IMR-90 (cell line): ENCODE measurements around the gene KIAA0513. TPM values are rescaled to one million over a fixed set of nuclear protein-coding genes. Genes with fewer than 3 reads are reported as not detected.

Source experiments
- ATAC-seq: fragments of 200-7000 bp; cut with Tn5 transposase; 2 replicates; pipeline ENCODE4 v1.9.1; 2020; ENCODE audit warnings: low read depth, mild to moderate bottlenecking, moderate library complexity
- BruUV-seq: library from RNA; stranded (reverse); fragments of 400-500 nt; replicated peaks from 2 replicates; lab custom pipeline; 2021; lab: Mats Ljungman, UMichigan
- CTCF ChIA-PET: fragments of 300-600 bp; formaldehyde crosslinking; extraction: SDS; loops from one replicate; lab custom pipeline; 2021; ENCODE audit warnings: antibody characterized with exemption; lab: Yijun Ruan, JAX
- POLR2A ChIA-PET: fragments of 300-600 bp; sonication (Branson Sonifier 250); formaldehyde crosslinking; loops from one replicate; lab custom pipeline; 2022; ENCODE audit warnings: antibody characterized with exemption; ENCODE audit not compliant: unreplicated experiment; lab: Charles Lee
- DNase-seq: peaks from one replicate; pipeline ENCODE4 v3.0.0; 2013
- H2AFZ ChIP-seq: replicated peaks from 2 replicates; pipeline ENCODE3; 2013; ENCODE audit warnings: low read length, mild to moderate bottlenecking; ENCODE audit not compliant: poor library complexity
- H2AK5ac ChIP-seq: 2 replicates; pipeline ENCODE4 v1.6.1; 2013; ENCODE audit warnings: low read depth, low read length, inconsistent platforms
- H2AK9ac ChIP-seq: replicated peaks from 2 replicates; pipeline ENCODE3; 2013; ENCODE audit warnings: mild to moderate bottlenecking, low read depth, low read length, moderate library complexity; ENCODE audit not compliant: poor library complexity
- H2BK120ac ChIP-seq: 2 replicates; pipeline ENCODE4 v1.6.1; 2013; ENCODE audit warnings: low read depth, low read length, inconsistent platforms
- H2BK15ac ChIP-seq: 3 replicates; pipeline ENCODE4 v1.6.1; 2013; ENCODE audit warnings: low read depth, low read length, inconsistent platforms
- H2BK20ac ChIP-seq: 2 replicates; pipeline ENCODE4 v1.6.1; 2013; ENCODE audit warnings: low read depth, mild to moderate bottlenecking, inconsistent platforms, low read length, moderate library complexity
- H2BK5ac ChIP-seq: 2 replicates; pipeline ENCODE4 v1.6.1; 2013; ENCODE audit warnings: mild to moderate bottlenecking, low read depth, low read length, inconsistent platforms; ENCODE audit not compliant: poor library complexity, severe bottlenecking
- H3K14ac ChIP-seq: replicated peaks from 2 replicates; pipeline ENCODE4 v1.6.1; 2013; ENCODE audit warnings: low read depth, low read length, inconsistent platforms
- H3K18ac ChIP-seq: 2 replicates; pipeline ENCODE4 v1.6.1; 2013; ENCODE audit warnings: low read depth, low read length, control low read depth
- H3K23ac ChIP-seq: 2 replicates; pipeline ENCODE4 v1.6.1; 2013; ENCODE audit warnings: low read depth, low read length, inconsistent platforms
- H3K27ac ChIP-seq: 2 replicates; pipeline ENCODE4 v1.5.1; 2013; ENCODE audit warnings: mild to moderate bottlenecking, control low read depth, low read length; ENCODE audit not compliant: insufficient read depth
- H3K27me3 ChIP-seq: 2 replicates; pipeline ENCODE4 v1.6.1; 2013; ENCODE audit warnings: low read length; ENCODE audit not compliant: control insufficient read depth, insufficient read depth
- H3K36me3 ChIP-seq: 2 replicates; pipeline ENCODE4 v1.6.1; 2013; ENCODE audit warnings: low read length, mixed read lengths; ENCODE audit not compliant: control insufficient read depth, insufficient read depth
- H3K4ac ChIP-seq: 2 replicates; pipeline ENCODE4 v1.6.1; 2013; ENCODE audit warnings: low read depth, low read length, inconsistent platforms
- H3K4me1 ChIP-seq: 2 replicates; pipeline ENCODE4 v1.6.1; 2013; ENCODE audit warnings: low read length, mixed read lengths; ENCODE audit not compliant: control insufficient read depth, insufficient read depth
- H3K4me2 ChIP-seq: 2 replicates; pipeline ENCODE4 v1.6.1; 2013; ENCODE audit warnings: low read depth, mild to moderate bottlenecking, control low read depth, low read length, moderate library complexity
- H3K4me3 ChIP-seq: 2 replicates; pipeline ENCODE4 v1.5.1; 2013; ENCODE audit warnings: low read depth, mild to moderate bottlenecking, control low read depth, low read length, moderate library complexity; ENCODE audit not compliant: insufficient read depth
- H3K56ac ChIP-seq: 2 replicates; pipeline ENCODE4 v1.6.1; 2013; ENCODE audit warnings: low read length, inconsistent platforms; ENCODE audit not compliant: insufficient read depth; ENCODE audit errors: extremely low read depth
- H3K79me1 ChIP-seq, 2 experiments: 2 replicates each; pipeline ENCODE4 v1.6.1; 2013; ENCODE audit warnings: low read length in 2 of 2, inconsistent platforms in 1 of 2, low read depth in 1 of 2
- H3K9ac ChIP-seq: 2 replicates; pipeline ENCODE4 v1.6.1; 2013; ENCODE audit warnings: low read depth, low read length, control low read depth
- H3K9me1 ChIP-seq: 2 replicates; pipeline ENCODE4 v1.6.1; 2013; ENCODE audit warnings: low read length, inconsistent platforms; ENCODE audit not compliant: insufficient read depth
- H3K9me3 ChIP-seq: 2 replicates; pipeline ENCODE4 v1.6.1; 2013; ENCODE audit warnings: low read length; ENCODE audit not compliant: control insufficient read depth, insufficient read depth
- H4K20me1 ChIP-seq: 2 replicates; pipeline ENCODE4 v1.6.1; 2013; ENCODE audit warnings: low read length, inconsistent platforms; ENCODE audit not compliant: insufficient read depth
- H4K5ac ChIP-seq: 2 replicates; pipeline ENCODE4 v1.6.1; 2013; ENCODE audit warnings: mild to moderate bottlenecking, low read depth, low read length, control low read depth
- H4K8ac ChIP-seq, 2 experiments: 2 replicates each; pipeline ENCODE4 v1.6.1; 2013; ENCODE audit warnings: low read depth in 2 of 2, low read length in 2 of 2, control low read depth in 1 of 2, inconsistent platforms in 1 of 2
- H4K91ac ChIP-seq: 2 replicates; pipeline ENCODE4 v1.6.1; 2013; ENCODE audit warnings: low read depth, low read length, inconsistent platforms; ENCODE audit not compliant: insufficient read depth
- BHLHE40 ChIP-seq: fragments of 150-350 bp; IDR thresholded peaks from 2 replicates; pipeline ENCODE4 v1.6.1; 2016; ENCODE audit warnings: mild to moderate bottlenecking, low read depth, low read length
- CEBPB ChIP-seq: IDR thresholded peaks from 2 replicates; pipeline ENCODE4 v1.6.1; 2012; ENCODE audit warnings: low read depth, low read length, improper control_type of control experiment
- CHD1 ChIP-seq: IDR thresholded peaks from 2 replicates; pipeline ENCODE4 v1.6.1; 2012; ENCODE audit warnings: low read depth, low read length, improper control_type of control experiment
- FOS ChIP-seq: fragments of 150-350 bp; IDR thresholded peaks from 2 replicates; pipeline ENCODE4 v1.6.1; 2016; ENCODE audit warnings: low read depth, low read length
- MAFK ChIP-seq: IDR thresholded peaks from 2 replicates; pipeline ENCODE4 v1.6.1; 2012; ENCODE audit warnings: low read depth, low read length, improper control_type of control experiment
- MAZ ChIP-seq: IDR thresholded peaks from 2 replicates; pipeline ENCODE4 v1.6.1; 2012; ENCODE audit warnings: low read depth, mild to moderate bottlenecking, low read length, improper control_type of control experiment, moderate library complexity, borderline replicate concordance
- MXI1 ChIP-seq: IDR thresholded peaks from 2 replicates; pipeline ENCODE4 v1.6.1; 2012; ENCODE audit warnings: low read depth, mild to moderate bottlenecking, low read length, moderate library complexity, borderline replicate concordance
- NFE2L2 ChIP-seq: fragments of 150-350 bp; IDR thresholded peaks from 2 replicates; pipeline ENCODE4 v1.6.1; 2016; ENCODE audit warnings: low read depth, mild to moderate bottlenecking, low read length
- POLR2A ChIP-seq: IDR thresholded peaks from 2 replicates; pipeline ENCODE4 v1.6.1; 2012; ENCODE audit warnings: mild to moderate bottlenecking, low read depth, low read length
- RAD21 ChIP-seq: IDR thresholded peaks from 2 replicates; pipeline ENCODE4 v1.6.1; 2012; ENCODE audit warnings: low read length, improper control_type of control experiment
- RCOR1 ChIP-seq: IDR thresholded peaks from 2 replicates; pipeline ENCODE4 v1.6.1; 2012; ENCODE audit warnings: mild to moderate bottlenecking, low read length, improper control_type of control experiment; ENCODE audit not compliant: insufficient replicate concordance
- RFX5 ChIP-seq: IDR thresholded peaks from 2 replicates; pipeline ENCODE4 v1.8.0; 2012; ENCODE audit warnings: low read depth, mild to moderate bottlenecking, low read length, moderate library complexity
- SMC3 ChIP-seq: fragments of 150-350 bp; IDR thresholded peaks from 2 replicates; pipeline ENCODE4 v1.6.1; 2016; ENCODE audit warnings: low read depth, mild to moderate bottlenecking, antibody characterized with exemption, low read length, moderate library complexity
- WGBS, 2 experiments: methylation state at CpG; one replicate each; pipeline versions ENCODE4 v1.1.5 to v1.1.7; 2013; ENCODE audit warnings: missing lambda C conversion rate in 2 of 2; ENCODE audit not compliant: insufficient read length in 1 of 2; ENCODE audit errors: extremely low coverage in 2 of 2; 5-methylcytosine and 5-hydroxymethylcytosine counted together
- dilution Hi-C: fragments of 300-500 bp; cut with HindIII; formaldehyde crosslinking; loops from one replicate; pipeline ENCODE4 v1.14.3; 2018; ENCODE audit warnings: low sequenced_read_pairs; ENCODE audit not compliant: unreplicated experiment
- in situ Hi-C: fragments of 300-500 bp; cut with MboI; formaldehyde crosslinking; loops from 3 replicates; pipeline ENCODE4 v1.14.3; 2019; ENCODE audit warnings: low sequenced_read_pairs, inconsistent platforms, mixed read lengths
- intact Hi-C: fragments of 100-400 bp; cut with micrococcal nuclease; formaldehyde crosslinking; loops from 2 replicates; pipeline ENCODE4 v1.10.0; 2022
- polyA plus RNA-seq, 3 experiments: library from polyadenylated mRNA; depleted of rRNA; stranded (reverse); fragments of >200 nt; gene quantifications; 2 replicates each; pipeline ENCODE4 v1.2.3, GENCODE V29; 2012; ENCODE audit warnings: low replicate concordance in 1 of 3
- total RNA-seq: library from RNA; depleted of rRNA; stranded (reverse); fragments of >200 nt; gene quantifications from 2 replicates; pipeline ENCODE4 v1.2.3, GENCODE V29; 2012
- TF ChIP-seq, protein P1 (sequence below): fragments of 150-350 bp; IDR thresholded peaks from 2 replicates; pipeline ENCODE4 v1.6.1; 2016; ENCODE audit warnings: low read depth, mild to moderate bottlenecking, low read length, moderate library complexity, borderline replicate concordance
- TF ChIP-seq, protein P2 (sequence below): fragments of 150-350 bp; IDR thresholded peaks from 2 replicates; pipeline ENCODE4 v1.6.1; 2017; ENCODE audit warnings: mild to moderate bottlenecking, antibody characterized with exemption, low read length, low read depth
- TF ChIP-seq, protein P3 (sequence below): conservative IDR thresholded peaks from 2 replicates; pipeline ENCODE4 v1.5.1; 2012; ENCODE audit warnings: mild to moderate bottlenecking, low read depth, low read length, improper control_type of control experiment

Gene KIAA0513
- total and polyA plus RNA-seq, 2 of the 4 experiments (the other 2 are of a cell fraction), result 9.5 TPM

DNA sequence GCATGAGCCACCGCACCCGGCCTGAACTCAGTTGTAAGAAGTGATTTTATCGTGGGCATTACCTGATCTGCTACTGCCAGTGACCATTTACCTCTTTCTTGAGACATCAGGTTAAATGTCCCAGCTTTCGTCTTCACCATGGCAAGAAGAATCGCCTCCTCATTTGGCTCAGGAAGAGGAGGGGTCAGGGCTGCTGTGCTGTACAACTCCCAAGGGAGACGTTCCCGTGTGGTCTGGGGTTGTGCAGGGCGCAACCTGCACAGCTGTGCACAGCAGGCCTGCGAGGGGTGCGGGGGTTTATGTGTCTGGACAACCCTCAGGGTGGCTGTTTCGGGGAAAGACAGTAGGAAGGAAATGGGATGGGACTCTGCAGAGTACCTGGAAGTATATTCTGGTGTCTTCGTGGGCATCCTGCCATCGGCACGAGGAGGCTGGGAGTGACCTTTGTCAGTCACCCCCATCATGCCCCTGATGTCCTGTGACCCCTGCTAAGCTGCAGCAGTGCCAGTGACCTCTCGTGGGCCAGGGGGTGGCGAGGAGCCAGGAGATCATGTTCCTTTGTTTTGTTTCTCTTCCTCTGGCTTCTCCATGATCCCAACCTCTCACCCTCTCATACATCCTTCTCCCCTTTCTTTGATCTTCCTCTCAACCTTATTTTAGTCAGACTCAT is 57.4 kb downstream of the KIAA0513 start:
- Histone ChIP-seq H3K36me3 (peaks cover 11% of the 10 kb centered on the region; the same call in 1 of the 2 replicates), H4K5ac (no peak overlapping the region), H2BK5ac (no peak overlapping the region), H3K4me2 (no peak overlapping the region), H3K9me3 (no peaks in the 10 kb centered on the region), H3K56ac (no peak overlapping the region), H2AK5ac (no peak overlapping the region), H2AK9ac (no peak overlapping the region), H4K91ac (no peak overlapping the region), H4K20me1 (no peaks in the 10 kb centered on the region), H4K8ac (no peak overlapping the region), H3K18ac (no peak overlapping the region), H3K9ac (no peak overlapping the region), H2BK120ac (no peak overlapping the region), H3K4me1 (peaks cover 4% of the 10 kb centered on the region; the same call in 1 of the 2 replicates), H2AFZ (no peak overlapping the region), H3K27ac (no peak overlapping the region), H3K14ac (no peak overlapping the region), H3K79me1 (no peaks in the 10 kb centered on the region), H3K9me1 (no peaks in the 10 kb centered on the region), H3K4me3 (no peak overlapping the region), H2BK20ac (no peak overlapping the region), H3K4ac (no peak overlapping the region), H3K27me3 (no peaks in the 10 kb centered on the region), H2BK15ac (no peak overlapping the region), H3K23ac (no peak overlapping the region)
- DNase-seq (no peak), ATAC-seq (no peak)
- 84% methylated on average over 8 of the region's 16 CpGs; no CpG with 5 or more reads in 1 of the 2 experiments for WGBS, 2 experiments
- POLR2A ChIA-PET, result no interaction called here
- dilution Hi-C loops (no loop called here), intact Hi-C loops (loop anchor here (10.0 kb wide), 1 partner anchor 330 kb away; no protein-coding TSS in a partner anchor), in situ Hi-C loops (no loop called here)
- no TSS peak for BruUV-seq
- CTCF ChIA-PET, result no interaction called here
- TF ChIP-seq, protein P1, sequence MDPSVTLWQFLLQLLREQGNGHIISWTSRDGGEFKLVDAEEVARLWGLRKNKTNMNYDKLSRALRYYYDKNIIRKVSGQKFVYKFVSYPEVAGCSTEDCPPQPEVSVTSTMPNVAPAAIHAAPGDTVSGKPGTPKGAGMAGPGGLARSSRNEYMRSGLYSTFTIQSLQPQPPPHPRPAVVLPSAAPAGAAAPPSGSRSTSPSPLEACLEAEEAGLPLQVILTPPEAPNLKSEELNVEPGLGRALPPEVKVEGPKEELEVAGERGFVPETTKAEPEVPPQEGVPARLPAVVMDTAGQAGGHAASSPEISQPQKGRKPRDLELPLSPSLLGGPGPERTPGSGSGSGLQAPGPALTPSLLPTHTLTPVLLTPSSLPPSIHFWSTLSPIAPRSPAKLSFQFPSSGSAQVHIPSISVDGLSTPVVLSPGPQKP, result no peak
- no peak for TF ChIP-seq POLR2A
- no peak for TF ChIP-seq RFX5
- no peak for TF ChIP-seq BHLHE40
- TF ChIP-seq, protein P2, sequence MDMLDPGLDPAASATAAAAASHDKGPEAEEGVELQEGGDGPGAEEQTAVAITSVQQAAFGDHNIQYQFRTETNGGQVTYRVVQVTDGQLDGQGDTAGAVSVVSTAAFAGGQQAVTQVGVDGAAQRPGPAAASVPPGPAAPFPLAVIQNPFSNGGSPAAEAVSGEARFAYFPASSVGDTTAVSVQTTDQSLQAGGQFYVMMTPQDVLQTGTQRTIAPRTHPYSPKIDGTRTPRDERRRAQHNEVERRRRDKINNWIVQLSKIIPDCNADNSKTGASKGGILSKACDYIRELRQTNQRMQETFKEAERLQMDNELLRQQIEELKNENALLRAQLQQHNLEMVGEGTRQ, result no peak
- TF ChIP-seq MAZ, result no peak
- TF ChIP-seq, protein P3, sequence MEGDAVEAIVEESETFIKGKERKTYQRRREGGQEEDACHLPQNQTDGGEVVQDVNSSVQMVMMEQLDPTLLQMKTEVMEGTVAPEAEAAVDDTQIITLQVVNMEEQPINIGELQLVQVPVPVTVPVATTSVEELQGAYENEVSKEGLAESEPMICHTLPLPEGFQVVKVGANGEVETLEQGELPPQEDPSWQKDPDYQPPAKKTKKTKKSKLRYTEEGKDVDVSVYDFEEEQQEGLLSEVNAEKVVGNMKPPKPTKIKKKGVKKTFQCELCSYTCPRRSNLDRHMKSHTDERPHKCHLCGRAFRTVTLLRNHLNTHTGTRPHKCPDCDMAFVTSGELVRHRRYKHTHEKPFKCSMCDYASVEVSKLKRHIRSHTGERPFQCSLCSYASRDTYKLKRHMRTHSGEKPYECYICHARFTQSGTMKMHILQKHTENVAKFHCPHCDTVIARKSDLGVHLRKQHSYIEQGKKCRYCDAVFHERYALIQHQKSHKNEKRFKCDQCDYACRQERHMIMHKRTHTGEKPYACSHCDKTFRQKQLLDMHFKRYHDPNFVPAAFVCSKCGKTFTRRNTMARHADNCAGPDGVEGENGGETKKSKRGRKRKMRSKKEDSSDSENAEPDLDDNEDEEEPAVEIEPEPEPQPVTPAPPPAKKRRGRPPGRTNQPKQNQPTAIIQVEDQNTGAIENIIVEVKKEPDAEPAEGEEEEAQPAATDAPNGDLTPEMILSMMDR, result no peak
- TF ChIP-seq SMC3, result no peak
- TF ChIP-seq CHD1, result no peak
- no peak for TF ChIP-seq NFE2L2
- no peak for TF ChIP-seq FOS
- TF ChIP-seq RCOR1, result no peak
- TF ChIP-seq MAFK, result no peak
- TF ChIP-seq MXI1, result no peak
- TF ChIP-seq CEBPB, result no peak
- no peak for TF ChIP-seq RAD21
